ENCODE measurements around the gene KLK14.

DNA sequence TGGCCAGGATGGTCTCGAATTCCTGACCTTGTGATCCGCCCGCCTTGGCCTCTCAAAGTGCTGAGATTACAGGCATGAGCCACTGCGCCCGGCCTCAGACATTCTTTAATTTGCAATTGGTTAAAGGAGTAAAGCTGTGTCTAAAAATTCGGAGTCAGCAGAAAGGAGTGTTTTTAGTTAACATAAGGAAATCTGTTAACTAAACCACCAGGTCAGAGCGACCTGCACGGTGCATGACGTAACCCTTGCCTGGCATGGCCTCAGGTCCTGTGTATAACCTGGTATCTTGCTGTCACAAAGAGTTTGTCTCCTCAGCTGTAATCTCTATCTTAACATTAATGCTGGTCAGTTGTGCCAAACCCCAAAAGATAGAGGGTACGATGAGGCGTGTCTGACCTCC is 38.4 kb downstream of the KLK14 start:
- TF ChIP-seq JUN (IDR thresholded peaks at IDR 0.05) (no peak), MYC (IDR thresholded peaks at IDR 0.05; ENCODE audit: borderline replicate concordance, low read length) (no peak), CHD4 (IDR thresholded peaks at IDR 0.05; ENCODE audit: borderline replicate concordance) (no peak)
- TF ChIP-seq, protein P1, sequence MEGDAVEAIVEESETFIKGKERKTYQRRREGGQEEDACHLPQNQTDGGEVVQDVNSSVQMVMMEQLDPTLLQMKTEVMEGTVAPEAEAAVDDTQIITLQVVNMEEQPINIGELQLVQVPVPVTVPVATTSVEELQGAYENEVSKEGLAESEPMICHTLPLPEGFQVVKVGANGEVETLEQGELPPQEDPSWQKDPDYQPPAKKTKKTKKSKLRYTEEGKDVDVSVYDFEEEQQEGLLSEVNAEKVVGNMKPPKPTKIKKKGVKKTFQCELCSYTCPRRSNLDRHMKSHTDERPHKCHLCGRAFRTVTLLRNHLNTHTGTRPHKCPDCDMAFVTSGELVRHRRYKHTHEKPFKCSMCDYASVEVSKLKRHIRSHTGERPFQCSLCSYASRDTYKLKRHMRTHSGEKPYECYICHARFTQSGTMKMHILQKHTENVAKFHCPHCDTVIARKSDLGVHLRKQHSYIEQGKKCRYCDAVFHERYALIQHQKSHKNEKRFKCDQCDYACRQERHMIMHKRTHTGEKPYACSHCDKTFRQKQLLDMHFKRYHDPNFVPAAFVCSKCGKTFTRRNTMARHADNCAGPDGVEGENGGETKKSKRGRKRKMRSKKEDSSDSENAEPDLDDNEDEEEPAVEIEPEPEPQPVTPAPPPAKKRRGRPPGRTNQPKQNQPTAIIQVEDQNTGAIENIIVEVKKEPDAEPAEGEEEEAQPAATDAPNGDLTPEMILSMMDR (IDR thresholded peaks at IDR 0.05), result no peak

All from A549 (cell line).